Fibroblast of villous mesenchyme (primary cell): Measurements from ENCODE around the gene DBP. TPM values are rescaled to one million over a fixed set of nuclear protein-coding genes. Genes with fewer than 3 reads are reported as not detected.
"Not testable (repeated sequence)": the region's sequence is repeated elsewhere in the genome, so short reads cannot be mapped to it uniquely, and the experiment has no call there.

ENCODE experiments used
- DNase-seq: peaks from one replicate; pipeline ENCODE4 v3.0.0-alpha.2; 2010; ENCODE audit warnings: low read depth
- H3K4me3 ChIP-seq: 2 replicates; pipeline ENCODE4 v1.5.1; 2011; ENCODE audit warnings: low read depth, mild to moderate bottlenecking, low read length
- total RNA-seq: library from RNA; depleted of rRNA; stranded (reverse); fragments of >200 nt; gene quantifications from 2 replicates; pipeline ENCODE4 v1.2.3, GENCODE V29; 2012
- TF ChIP-seq, protein P1 (sequence below): IDR thresholded peaks from 2 replicates; pipeline ENCODE4 v1.5.1; 2012; ENCODE audit warnings: low read depth, mild to moderate bottlenecking, low read length; ENCODE audit not compliant: insufficient read depth

Gene DBP, protein sequence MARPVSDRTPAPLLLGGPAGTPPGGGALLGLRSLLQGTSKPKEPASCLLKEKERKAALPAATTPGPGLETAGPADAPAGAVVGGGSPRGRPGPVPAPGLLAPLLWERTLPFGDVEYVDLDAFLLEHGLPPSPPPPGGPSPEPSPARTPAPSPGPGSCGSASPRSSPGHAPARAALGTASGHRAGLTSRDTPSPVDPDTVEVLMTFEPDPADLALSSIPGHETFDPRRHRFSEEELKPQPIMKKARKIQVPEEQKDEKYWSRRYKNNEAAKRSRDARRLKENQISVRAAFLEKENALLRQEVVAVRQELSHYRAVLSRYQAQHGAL
- total RNA-seq, result 6.9 and 7.7 TPM in 2 replicates

GRCh38 chr19:48636859-48637448 lies at the start of gene DBP:
TSS of gene DBP (minus strand) at chr19:48637379. CDS start at chr19:48636994, 385 bp downstream.
- DNase-seq, result no peak
- TF ChIP-seq, protein P1, sequence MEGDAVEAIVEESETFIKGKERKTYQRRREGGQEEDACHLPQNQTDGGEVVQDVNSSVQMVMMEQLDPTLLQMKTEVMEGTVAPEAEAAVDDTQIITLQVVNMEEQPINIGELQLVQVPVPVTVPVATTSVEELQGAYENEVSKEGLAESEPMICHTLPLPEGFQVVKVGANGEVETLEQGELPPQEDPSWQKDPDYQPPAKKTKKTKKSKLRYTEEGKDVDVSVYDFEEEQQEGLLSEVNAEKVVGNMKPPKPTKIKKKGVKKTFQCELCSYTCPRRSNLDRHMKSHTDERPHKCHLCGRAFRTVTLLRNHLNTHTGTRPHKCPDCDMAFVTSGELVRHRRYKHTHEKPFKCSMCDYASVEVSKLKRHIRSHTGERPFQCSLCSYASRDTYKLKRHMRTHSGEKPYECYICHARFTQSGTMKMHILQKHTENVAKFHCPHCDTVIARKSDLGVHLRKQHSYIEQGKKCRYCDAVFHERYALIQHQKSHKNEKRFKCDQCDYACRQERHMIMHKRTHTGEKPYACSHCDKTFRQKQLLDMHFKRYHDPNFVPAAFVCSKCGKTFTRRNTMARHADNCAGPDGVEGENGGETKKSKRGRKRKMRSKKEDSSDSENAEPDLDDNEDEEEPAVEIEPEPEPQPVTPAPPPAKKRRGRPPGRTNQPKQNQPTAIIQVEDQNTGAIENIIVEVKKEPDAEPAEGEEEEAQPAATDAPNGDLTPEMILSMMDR, result peak; percentile 20
- H3K4me3 ChIP-seq, result peak within 1 kb of the TSS; percentile 71

DNA sequence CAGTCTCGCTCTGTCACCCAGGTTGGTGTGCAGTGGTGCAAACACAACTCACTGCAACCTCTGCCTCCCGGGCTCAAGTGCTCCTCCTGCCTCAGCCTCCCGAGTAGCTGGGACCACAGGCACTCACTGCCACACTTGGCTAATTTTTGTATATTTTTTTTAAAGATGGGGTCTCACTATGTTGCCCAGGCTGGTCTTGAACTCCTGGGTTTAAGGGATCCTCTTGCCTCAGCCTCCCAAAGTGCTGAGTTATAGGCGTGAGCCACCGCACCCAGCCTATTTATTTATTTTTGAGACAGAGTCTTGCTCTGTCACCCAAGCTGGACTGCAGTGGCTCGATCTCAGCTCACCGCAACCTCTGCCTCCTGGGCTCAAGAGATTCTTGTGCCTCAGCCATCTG lies 49.5 kb upstream of the DBP start:
- H3K4me3 ChIP-seq, DNase-seq: not testable (repeated sequence)

GRCh38 chr19:48686088-48686487 lies 48.9 kb upstream of the DBP start:
- no peak overlapping the region for H3K4me3 ChIP-seq
- DNase-seq, result no peak
- TF ChIP-seq, protein P1, result no peak

DNA sequence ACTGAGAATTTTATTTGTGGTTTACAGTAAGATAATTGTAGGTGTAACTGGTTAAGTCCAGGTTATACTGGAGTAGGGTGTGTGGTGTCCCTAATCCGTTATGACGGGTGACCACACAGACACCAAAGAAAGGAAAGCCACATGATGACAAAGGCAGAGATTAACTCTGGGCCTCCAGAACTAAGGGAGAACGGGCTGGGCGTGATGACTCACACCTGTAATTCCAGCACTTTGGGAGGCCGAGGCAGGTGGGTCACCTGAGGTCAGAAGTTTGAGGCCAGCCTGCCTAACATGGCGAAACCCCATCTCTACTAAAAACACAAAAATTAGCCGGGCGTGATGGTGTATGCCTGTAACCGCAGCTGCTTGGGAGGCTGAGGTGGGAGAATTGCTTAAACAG lies 48.4 kb upstream of the DBP start:
- H3K4me3 ChIP-seq, result no peak overlapping the region
- DNase-seq, result no peak
- TF ChIP-seq, protein P1, result no peak

DNA sequence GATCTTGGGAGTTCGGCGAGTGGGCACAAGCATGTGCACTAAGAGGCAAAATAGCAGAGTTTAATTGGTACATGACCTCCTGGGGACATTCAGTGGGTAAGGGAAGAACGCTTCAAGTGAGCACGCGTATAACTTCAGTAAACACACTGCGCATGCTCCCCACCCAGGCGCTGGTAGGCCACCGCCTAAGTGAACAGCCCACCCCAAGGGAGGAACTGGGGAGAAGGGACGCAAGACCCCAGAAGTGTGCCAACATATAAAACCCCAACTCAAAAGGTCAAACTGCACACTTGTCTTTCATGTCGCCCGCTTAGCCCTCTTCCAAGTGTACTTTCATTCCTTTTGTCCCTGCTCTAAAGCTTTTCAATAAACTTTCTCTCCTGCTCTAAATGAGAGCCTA lies 46.2 kb upstream of the DBP start:
- peak; percentile 67 for DNase-seq
- peak overlapping the region; percentile 32 for H3K4me3 ChIP-seq
- TF ChIP-seq, protein P1, result no peak

- TF ChIP-seq, protein P1, result no peak
- peak; percentile 95 for DNase-seq
- no peak overlapping the region for H3K4me3 ChIP-seq
These were observed 43.9 kb upstream of the DBP start for GRCh38 chr19:48681127-48681470.

GRCh38 chr19:48680436-48681126 lies 43.4 kb upstream of the DBP start:
- DNase-seq, result no peak
- no peak overlapping the region for H3K4me3 ChIP-seq
- TF ChIP-seq, protein P1, result no peak

DNA sequence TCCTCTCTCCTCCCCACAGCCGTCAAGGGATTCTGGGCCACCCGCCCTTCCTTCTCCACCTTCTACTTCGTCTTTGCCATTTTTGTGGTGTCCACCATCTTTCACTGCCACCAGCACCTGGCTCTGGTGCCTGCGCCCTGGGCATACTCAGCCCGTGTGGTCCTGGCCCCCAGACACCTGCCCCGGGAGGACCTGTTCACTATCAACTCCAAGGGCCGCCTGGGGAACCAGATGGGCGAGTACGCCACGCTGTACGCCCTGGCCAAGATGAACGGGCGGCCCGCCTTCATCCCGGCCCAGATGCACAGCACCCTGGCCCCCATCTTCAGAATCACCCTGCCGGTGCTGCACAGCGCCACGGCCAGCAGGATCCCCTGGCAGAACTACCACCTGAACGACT lies 42.8 kb upstream of the DBP start:
- not testable (repeated sequence) for H3K4me3 ChIP-seq, DNase-seq
